SHP77 treated with DMSO at 0.1 percent for 48 hours (cell line): ENCODE measurements around the gene DHRSX.
"Not testable (repeated sequence)": the region's sequence is repeated elsewhere in the genome, so short reads cannot be mapped to it uniquely, and the experiment has no call there.

ENCODE experiments used
- DNase-seq: peaks from one replicate; lab custom pipeline; 2025; lab: John Stamatoyannopoulos, UW

DHRSX gene

DNA sequence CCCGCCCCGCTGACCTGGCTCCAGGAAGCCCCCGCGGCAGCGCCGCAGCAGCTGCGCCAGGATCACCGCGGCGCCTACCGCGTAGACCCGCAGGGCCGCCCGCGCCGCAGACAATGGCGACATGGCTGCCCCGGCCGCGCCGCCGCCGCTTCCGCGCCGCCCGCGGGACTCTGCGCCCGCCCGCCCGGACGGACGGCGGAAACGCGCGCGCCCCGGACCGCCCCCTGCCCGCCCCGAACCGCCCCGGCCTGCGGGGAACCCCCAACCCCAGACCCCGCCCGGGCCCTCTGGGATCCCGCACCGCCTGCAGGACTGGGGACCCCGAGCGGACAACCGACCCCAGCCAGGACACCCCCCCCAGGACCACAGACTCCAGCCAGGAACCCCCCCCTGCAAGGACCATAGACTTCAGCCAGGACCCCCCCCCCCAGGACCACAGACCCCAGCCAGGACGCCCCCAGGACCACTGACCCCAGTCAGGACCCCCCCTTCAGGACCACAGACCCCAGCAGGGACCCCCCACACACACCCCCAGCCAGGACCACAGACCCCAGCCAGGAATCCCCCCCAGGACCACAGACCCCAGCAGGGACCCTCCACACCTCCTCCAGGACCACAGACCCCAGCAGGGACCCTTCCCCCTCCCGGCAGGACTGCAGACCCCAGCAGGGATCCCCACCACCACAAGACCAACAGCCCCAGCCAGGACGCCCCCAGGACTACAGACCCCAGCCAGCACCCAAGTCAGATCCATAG lies at the start of gene DHRSX, which contains the start of gene ZBED1:
Gene DHRSX, minus strand, starts transcription at position 174 of the 756 bp plus-strand sequence. Its CDS starts 51 bp downstream, at position 123.
Gene ZBED1, minus strand, starts transcription at position 174 of the 756 bp plus-strand sequence. CDS start 10,257 bp downstream, outside the sequence.
- DNase-seq = no peak

DNA sequence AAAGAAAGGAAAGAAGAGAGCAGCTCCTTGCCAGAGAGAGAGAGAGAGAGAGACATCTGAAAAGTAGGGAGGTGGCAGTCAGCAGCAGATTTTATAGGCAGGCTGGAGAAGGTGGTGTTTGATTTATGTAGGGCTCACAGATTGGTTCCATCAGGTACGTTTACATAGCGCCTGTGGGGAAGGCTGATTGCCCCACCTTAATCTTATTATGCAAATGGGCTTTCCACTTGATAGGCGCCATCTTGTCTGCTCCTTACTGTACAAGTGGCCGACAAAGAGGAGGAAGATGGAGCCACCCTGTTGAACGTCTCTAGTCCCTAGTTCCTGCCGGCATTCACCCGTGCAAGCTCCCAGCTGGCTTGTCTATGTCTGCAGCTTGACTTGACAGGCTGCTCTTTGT lies 49.1 kb upstream of the DHRSX start:
- DNase-seq = no peak

DNA sequence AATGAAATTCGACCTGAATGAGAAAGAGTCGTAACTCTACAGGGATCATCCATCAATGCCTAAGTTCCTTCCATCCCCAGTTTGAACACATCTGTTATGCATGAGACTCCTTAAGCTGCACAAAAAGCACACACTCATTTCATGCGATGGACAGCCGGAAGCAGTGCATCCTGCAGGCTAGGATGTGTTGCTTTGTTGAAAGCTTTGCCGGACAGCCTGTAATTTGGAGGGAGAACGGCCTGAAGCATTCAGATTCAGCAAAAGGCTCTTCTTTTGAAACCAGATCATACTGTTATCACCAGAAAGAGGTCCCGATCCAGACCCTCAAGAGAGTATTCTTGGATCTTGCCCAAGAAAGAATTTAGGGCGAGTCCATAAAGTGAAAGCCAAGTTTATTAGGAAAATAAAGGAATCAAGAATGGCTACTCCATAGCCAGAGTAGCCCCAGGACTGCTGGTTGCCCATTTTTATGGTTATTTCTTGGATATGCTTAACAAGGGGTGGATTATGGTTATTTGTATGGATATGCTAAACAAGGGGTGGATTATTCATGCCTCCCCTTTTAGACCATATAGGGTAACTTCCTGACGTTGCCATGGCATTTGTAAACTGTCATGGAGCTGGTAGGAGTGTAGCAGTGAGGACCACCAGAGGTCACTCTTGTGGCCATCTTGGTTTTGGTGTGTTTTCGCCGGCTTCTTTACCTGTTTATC lies 48.1 kb upstream of the DHRSX start:
- no peak for DNase-seq

- no peak for DNase-seq
Observed at GRCh38 chrX:2547736-2548135, 47.0 kb upstream of the DHRSX start.

DNA sequence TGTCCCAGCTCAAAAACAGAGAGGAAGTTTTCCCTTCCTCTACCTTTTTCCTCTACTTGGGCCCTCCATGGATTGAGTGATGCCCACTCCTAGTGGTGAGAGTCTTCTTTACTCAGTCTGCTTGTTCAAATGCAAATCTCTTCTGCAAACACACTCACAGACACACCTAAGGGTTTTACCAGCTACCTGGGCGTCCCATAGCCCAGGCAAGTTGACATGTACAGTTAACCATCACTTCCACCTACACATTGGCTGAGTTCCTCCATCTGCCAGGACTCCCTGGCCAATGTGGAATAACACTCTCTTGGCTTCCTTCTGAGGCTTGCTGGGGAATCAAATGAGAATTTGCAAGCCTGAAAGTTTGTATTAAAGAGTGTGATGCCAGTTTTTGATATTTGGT lies 45.7 kb upstream of the DHRSX start:
- DNase-seq = no peak

GRCh38 chrX:2545144-2545543 lies 44.4 kb upstream of the DHRSX start:
- no peak for DNase-seq

DNA sequence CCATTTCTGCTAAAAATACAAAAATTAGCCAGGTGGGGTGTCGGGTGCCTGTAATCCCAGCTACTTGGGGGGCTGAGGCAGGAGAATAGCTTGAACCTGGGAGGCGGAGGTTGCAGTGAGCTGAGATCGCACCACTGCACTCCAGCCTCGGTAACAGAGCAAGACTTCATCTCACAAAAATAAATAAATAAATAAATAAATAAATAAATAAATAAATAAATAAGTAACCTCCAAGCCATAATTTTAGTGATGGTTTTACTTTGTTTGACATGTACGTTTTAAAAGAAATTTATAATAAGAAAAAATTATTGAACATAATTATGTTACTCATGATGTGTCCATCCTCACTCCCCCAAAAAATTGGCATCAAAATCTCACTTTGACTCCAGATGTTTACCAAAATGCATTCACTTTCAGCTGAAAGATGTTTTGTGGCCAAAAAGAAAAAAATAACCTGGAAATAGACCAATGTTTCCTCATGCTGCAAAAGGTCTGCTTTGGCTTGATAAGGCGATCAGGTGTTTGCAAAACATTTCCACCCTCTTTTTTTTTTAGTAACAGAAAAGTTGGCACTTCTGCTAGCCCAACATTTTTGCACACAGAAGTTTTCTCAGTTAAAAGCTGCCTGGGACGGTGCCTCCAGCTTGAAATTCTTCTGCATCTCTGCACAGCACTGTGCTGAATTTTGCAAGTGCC lies 42.2 kb upstream of the DHRSX start:
- DNase-seq = no peak

DNA sequence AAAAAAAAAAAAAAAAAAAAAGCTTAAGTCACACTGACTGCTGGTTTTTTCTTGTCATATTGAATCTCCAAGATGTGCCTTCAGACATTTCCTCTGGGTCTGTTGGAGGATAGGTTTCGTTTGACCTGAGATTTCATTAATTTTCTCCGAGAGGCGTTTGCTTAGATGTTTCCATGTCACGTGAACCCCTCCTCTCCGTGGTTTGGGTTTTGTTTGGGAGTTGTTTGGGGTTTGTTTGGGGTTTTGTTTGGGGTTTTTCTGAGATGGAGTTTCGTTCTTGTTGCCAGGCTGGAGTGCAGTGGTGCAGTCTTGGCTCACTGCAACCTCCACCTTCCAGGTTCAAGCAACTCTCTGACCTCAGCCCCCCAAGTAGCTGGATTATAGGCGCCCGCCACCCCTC lies 40.8 kb upstream of the DHRSX start:
- no peak for DNase-seq

DNA sequence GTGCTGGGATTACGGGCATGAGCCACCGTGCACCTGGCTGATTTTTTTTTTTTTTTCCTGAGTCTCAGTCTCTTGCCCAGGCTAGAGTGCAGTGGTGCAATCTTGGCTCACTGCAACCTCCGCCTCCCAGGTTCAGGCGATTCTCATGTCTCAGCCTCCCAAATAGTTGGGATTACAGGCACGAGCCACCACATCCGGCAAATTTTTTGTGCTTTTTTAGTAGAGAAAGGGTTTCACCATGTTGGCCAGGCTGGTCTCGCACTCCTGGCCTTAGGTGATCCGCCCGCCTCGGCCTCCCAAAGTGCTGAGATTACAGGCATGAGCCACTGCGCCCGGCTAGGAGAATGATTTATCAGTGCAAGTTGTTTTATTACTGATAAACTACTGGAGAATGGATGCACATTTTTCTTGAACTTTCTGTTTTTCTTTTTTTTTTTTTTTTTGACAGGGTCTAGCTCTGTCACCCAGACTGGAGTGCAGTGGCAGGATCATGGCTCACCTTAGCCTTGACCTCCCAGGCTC lies 39.7 kb upstream of the DHRSX start:
- DNase-seq = no peak

DNA sequence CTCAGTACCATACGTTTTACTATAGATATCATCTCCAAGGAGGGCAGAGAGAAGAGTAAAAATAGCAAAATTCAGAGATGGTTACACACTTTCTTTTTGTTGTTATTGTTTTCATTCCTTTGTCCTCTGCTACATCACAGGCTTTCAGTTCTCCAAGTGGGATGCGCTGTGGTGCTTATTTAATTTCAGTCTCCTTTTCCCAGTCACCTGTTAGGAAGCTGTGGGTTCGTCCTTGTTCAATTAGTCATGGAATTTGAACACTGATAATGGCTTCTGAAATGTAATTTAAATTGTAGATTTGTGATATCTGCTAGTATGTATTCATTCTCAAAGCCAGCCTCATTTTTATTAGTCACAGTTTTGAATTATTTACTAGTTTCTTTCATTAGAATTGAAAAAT lies 38.8 kb upstream of the DHRSX start:
- no peak for DNase-seq

GRCh38 chrX:2538031-2538757 lies 37.4 kb upstream of the DHRSX start:
- no peak for DNase-seq

- no peak for DNase-seq
Observed at GRCh38 chrX:2536974-2537373, 36.2 kb upstream of the DHRSX start.

GRCh38 chrX:2536141-2536540 lies 35.4 kb upstream of the DHRSX start:
- DNase-seq = no peak

GRCh38 chrX:2534261-2535021 lies 33.7 kb upstream of the DHRSX start:
- DNase-seq = not testable (repeated sequence)

DNA sequence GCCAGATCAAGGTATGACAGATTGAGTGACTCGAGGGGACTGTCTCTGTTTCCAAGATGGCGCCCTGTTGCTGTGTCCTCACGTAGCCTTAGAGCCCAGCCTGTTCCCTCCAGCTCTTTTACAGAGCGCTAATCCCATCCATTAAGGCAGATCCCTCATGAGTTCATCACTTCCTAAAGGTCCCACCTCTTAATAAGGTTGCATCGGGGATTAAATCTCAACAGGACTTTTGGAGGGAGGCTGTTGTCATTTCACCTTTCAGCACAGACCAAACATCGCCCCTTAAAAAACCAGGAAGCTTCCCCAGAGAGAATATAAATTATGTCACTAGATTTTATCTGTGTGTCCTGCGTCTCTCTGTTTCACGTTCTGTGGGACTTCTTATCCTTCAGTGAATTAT lies 32.6 kb upstream of the DHRSX start:
- no peak for DNase-seq

DNA sequence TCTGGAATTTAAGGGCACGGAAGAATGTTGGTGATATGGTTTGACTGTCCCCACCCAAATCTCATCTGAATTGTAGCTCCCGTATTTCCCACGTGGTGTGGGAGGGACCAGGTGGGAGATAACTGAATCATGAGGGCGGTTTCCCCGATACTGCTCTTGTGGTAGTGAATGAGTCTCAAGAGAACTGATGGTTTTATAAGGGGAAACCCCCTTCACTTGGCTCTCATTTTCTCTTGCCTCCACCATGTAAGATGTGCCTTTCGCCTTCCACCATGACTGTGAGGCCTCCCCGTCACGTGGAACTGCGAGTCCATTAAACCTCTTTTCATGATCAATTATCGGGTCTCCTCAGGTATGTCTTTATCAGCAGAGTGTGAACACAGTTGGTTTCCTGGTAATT lies 25.6 kb upstream of the DHRSX start:
- no peak for DNase-seq

- no peak for DNase-seq
Observed at GRCh38 chrX:2523911-2524310, 23.1 kb upstream of the DHRSX start.

DNA sequence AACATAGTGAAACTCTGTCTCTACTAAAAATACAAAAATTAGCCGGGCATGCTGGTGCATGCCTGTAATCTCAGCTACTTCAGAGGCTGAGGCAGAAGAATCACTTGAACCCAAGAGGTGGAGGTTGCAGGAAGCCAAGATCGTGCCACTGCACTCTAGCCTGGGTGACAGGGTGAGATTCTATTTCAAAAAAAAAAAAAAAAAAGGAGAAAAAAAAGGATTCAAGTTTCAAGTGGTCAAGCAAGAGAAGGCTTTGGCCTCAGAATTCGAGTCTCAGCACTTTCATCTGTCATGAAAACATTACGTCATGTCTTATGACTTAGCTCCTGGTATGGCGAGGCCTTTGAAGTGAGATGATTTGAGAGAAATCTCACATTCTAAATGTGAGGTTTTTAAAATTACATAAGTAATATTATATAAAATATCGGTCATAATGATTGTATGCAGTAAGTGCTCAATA lies 21.2 kb upstream of the DHRSX start:
- DNase-seq = no peak

DNA sequence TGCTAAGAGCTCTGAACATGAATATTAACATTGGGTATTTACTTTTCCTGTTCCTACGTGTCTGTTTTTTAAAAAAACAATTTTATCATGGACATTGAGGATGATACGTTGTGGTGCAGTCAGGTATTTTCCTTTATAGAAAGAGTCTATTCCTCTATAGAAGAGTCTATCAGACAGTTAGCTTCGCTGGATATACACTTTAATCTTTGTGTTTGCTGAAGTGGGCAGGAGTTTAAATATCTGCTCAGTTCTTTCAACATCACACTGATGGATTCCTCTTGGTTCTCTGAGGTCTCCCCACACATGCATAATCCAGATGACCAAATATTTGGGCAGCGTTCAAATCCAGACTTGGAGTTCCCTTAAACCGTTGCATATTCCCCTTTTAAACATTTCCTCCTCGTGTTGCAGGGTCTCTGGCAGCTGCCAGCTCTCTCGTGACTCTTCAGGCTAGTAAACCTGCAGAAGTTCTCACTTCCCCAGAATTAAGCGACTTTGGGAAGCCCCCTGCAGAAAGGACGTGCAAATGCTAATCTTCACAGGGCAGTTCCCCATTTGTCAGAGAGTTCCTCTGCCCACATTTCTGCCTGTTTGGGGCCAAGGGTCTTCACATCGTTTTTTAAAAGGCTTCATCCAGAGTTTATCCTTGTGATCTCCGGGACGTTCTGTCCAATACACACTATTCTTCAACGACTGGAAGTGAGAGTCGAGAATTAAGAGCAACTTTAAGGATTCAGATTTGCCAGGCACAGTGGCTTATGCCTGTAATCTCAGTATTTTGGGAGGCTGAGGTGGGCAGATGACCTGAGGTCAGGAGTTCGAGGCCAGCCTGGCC lies 20.5 kb upstream of the DHRSX start:
- no peak for DNase-seq

DNA sequence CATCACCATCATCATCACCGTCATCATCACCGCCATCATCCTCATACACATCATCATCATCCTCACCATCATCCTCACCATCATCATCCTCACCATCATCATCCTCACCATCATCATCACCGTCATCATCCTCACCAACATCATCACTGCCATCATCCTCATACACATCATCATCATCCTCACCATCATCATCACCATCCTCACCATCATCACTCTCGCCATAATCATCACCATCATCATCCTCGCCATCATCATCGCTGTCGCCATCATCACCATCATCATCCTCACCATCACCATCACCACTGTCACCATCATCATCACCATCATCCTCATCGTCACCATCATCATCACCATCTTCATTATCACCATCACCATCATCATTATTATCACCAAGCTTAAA lies 19.8 kb upstream of the DHRSX start:
- DNase-seq = no peak
